ENCODE measurements around the gene FOLR2. TPM values are rescaled to one million over a fixed set of nuclear protein-coding genes. Genes with fewer than 3 reads are reported as not detected.
A peak's percentile ranks its signal among the peaks of the same experiment; 100 is the strongest.

The FOLR2 gene
- total RNA-seq, 1 experiment from 2014 or later: not detected

DNA sequence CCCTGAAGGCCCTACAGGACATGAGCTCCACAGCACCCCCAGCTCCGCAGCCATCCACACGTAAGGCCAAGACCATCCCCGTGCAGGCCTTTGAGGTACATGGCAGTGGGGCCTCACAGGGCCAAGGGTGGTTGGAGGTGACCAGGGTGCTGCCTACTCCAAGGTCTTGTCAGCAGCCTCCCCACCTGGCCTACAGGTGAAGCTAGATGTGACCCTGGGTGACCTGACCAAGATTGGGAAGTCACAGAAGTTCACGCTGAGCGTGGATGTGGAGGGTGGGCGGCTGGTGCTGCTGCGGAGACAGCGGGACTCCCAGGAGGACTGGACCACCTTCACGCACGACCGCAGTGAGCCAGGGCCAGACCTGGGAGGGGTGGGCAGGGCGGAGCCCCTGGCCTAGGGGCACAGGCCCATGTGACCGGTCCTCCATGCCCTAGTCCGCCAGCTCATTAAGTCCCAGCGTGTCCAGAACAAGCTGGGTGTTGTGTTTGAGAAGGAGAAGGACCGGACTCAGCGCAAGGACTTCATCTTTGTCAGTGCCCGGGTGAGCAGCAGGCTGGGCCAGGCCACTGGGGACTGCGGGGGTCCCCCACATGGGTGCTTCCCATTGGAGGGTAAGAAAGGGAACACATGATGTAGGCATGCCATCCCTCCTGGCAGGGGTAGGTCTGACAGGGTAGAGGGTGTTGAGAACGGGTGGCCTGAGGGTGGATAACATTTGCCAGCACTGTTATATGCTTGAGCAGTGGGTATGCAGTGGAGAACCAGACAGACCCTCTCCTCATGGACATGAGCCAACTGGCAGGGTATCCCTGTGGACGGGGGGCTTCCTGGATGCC lies 13.6 kb downstream of the FOLR2 start:
- DNase-seq (ENCODE audit: low spot score): no peak

- DNase-seq (ENCODE audit: low spot score): no peak
Measured at GRCh38 chr11:72230764-72231365, 14.3 kb downstream of the FOLR2 start.

DNA sequence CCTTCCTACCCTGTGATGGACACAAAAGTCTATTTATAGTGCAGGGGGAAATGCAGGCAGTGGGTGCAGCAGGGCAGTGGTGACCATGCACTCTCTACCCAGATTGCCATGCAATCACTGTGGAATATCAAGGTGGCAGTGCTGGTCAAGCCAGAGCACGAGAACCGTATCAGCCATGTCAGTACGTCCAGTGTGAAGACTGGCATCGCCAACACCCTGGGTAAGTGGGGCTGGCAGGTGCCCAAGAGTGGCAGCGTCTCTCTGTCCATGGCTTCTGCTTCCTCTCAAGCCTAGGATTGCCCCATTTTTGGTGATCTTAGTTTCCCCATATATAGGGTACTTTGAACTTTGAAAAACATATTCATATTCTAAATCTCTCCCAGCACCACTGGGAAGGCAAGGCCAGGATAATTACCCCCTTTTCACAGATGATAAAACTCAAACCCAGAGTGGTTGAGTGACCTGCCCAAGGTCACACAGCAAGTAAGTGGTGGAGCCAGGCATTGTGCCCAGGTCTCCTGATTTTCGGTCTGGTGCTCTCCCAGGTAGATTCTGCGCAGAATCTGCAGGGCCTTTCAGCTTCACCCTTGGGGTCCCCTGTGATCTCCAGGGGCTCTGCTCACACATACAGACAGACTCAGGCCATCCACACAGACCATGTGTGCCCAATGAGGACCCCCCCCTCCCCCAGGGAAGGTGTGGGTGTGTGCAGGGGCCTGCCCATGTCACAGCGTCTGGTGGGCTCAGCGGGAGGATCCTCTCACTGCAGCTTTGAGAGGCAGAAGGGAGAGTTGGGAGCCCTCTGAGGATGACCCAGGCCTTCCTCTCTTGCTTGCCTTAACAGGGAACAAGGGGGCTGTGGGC lies 15.0 kb downstream of the FOLR2 start:
- no peak for DNase-seq (ENCODE audit: low spot score)

GRCh38 chr11:72232260-72233055 lies 15.9 kb downstream of the FOLR2 start:
- DNase-seq (ENCODE audit: low spot score): no peak

GRCh38 chr11:72233056-72233772 lies 16.6 kb downstream of the FOLR2 start:
- DNase-seq (ENCODE audit: low spot score): no peak

- no peak for DNase-seq (ENCODE audit: low spot score)
Measured at GRCh38 chr11:72233773-72234513, 17.3 kb downstream of the FOLR2 start.

DNA sequence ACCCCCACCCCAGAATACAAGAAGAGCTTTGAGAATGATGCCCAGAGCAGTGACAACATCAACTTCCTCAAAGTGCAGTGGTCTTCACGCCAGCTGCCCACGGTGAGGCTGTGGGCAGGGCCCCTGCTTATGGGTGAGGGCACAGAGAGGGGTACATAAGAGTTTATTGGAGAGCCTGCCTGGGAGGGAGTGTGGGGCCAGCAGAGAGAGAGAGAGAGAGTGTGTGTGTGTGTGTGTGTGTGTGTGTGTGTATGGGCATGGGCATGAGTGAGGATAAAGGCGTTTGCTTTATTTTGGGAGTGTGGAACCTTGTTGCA lies 17.9 kb downstream of the FOLR2 start:
- no peak for DNase-seq (ENCODE audit: low spot score)

DNA sequence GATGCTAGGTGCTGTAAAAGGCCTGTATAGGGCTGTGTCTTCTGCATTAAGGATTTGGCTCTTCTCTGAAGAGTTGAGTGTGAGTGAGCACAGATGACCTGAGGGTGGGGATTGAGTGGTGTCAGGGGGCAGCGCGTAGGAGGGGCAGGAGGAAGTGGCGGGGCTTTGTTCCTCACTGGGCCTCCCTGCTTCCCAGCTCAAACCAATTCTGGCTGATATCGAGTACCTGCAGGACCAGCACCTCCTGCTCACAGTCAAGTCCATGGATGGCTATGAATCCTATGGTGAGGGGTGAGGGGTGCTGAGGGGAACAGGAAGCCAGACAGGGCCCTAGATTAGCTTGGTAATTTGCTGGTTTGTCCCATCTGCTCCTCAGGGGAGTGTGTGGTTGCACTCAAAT lies 18.3 kb downstream of the FOLR2 start:
- no peak for DNase-seq (ENCODE audit: low spot score)

DNA sequence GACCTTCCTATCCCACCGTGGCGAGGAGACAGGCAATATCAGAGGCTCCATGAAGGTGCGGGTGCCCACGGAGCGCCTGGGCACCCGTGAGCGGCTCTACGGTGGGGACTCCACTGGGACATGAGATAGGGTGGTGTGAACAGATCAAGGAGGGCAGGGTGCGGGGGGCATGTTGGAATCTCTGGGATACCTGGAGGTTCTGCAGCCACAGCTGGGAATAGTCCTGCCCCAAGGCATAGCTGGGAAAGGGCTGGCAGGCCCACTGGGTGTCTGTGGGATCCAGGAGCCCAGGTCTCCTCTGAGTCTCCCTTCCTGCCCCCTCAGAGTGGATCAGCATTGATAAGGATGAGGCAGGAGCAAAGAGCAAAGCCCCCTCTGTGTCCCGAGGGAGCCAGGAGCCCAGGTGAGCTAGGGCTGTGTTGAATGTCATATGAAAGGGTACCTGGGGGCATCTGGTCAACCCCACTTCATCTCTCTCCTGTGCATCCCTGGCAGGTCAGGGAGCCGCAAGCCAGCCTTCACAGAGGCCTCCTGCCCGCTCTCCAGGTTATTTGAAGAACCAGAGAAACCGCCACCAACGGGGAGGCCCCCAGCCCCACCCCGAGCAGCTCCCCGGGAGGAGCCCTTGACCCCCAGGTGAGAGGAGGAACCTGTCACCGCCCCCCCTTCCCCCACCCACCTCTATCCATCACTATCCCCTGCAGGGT lies 18.9 kb downstream of the FOLR2 start:
- no peak for DNase-seq (ENCODE audit: low spot score)

DNA sequence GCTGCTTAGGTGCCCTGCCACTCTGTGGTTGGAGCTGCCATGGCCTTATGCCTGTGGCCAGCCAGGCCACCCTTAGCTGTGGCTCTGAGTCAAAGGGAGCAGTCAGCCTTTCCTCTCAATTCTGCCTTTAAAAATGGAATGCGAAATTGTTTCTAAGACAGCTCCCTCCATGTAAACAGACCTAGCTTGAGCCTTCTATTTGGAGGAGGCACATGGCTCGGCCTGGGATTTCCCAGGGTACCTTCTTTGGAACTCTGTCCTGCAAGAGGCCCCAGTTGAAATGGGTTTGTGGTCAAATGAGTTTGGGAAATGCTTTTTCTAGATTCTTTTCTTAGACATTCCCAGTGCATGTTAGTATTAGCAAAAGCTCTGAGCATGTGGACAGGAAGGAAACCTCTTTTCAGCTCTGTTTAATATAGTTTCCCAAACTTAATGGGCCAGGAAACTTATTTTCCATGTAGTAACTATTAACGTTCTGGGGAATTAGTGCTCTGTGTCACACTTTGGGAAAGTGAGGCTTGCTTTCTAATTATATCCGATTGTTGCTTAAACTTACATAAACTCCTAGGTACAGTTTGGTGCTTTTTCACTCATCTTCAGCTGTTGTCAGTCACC lies 19.6 kb downstream of the FOLR2 start:
- DNase-seq (ENCODE audit: low spot score): no peak

DNA sequence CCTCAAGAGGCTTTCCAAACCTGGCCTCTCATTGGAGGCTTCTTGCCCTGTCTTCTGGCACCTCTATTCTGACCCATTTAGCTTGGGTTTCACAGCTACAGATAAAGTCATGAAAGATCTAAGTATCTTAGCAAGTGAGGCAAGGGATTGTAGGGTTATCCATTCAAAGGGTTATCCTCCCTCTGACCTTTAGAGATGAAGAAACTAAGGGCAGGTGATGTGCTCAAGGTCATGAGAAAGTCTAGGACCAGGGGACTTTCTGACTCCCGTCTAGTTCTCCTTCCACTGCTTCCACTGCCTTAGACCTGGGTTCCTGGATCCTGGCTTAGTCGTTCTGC lies 20.1 kb downstream of the FOLR2 start:
- DNase-seq (ENCODE audit: low spot score): no peak

GRCh38 chr11:72237112-72237931 lies 20.7 kb downstream of the FOLR2 start:
- no peak for DNase-seq (ENCODE audit: low spot score)

DNA sequence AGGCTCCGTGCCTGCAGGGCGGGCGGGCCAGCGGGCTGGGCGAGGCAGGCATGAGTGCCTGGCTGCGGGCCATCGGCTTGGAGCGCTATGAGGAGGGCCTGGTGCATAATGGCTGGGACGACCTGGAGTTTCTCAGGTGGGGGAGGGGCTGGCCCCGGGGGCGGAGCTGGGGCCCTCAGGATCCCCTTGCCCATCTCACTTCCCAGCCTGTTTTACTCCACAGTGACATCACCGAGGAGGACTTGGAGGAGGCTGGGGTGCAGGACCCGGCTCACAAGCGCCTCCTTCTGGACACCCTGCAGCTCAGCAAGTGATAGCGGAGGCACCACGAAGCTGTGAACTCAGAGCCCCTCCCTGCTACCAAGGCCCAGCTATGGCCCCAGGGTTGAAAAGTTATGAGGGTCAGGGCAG lies 21.5 kb downstream of the FOLR2 start:
- DNase-seq (ENCODE audit: low spot score): peak; percentile 45

DNA sequence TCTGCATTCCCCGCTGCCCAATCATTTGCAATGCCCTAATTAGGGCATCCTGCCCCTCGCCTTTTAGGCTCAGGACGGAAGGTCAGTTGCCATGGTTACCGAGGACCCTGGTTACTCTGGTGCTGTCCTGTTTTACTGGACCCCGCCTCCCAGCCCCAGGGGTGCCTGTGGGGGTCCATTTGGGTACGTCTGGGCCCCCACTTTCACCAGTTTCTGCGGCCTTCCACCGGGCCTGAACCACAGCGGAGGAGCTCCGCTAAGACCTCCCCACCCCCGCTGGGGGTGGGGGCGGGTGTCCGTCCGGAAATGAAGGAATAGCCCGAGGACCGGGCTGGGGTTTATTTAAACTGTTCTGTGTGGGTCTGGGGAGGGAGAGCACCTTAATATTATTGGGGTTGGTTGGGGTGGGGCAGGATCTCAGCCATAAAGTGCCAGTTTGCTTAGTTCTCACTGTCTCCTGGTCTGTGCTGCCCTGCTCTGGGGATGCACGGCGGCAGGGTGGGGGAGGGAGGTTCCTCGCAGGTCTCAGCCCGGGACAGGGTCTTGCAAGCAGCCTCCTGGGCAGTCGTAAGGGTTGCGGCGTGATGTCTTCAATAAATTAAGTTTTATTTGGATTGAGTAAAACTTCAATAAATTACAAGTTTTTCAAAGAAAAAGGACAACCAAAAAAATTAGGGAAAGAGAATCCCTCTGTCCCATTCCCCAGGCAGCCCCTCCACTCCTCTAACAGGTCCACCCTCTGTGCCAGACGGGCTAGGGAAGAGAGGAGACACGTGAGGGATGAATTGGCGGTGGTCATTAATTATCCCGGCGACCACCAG lies 22.1 kb downstream of the FOLR2 start:
- no peak for DNase-seq (ENCODE audit: low spot score)

GRCh38 chr11:72239313-72239848 lies 22.8 kb downstream of the FOLR2 start:
- DNase-seq (ENCODE audit: low spot score): no peak

DNA sequence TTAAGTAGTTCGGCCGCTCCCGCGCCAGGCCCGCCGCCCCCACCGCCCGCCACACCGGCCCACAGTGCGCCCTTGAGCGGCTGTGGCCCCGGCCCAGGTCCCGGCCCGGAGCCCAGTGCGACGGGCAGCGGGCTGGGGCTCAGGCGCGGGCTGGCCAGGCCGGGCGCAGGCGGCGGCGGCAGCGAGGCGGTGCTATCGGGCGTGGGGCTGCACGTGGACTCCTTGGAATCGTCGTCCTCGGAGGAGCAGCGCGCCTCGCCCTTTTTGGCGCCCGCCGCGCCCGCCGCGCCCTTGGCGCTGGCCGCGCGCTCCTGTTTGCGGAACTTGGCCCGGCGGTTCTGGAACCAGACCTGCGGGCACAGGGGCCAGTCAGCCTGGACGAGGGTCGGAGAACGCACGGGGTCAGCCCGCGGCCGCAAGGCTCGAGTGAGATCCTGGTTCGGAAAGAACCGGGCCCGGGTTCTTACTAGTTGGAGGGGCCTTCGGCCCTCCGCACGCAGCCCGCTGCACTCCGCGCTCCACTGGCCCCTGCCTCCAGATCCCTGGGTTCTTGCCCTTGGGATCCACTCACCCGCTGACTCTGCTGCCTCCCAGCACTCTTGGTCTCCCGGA lies 23.4 kb downstream of the FOLR2 start:
- no peak for DNase-seq (ENCODE audit: low spot score)
